ENCODE results near the gene PLCG2. TPM values are rescaled to one million over a fixed set of nuclear protein-coding genes. Genes with fewer than 3 reads are reported as not detected.
A peak's percentile ranks its signal among the peaks of the same experiment; 100 is the strongest.

The PLCG2 gene
- total RNA-seq, 1 experiment from 2014 or later, result 6.0 TPM

DNA sequence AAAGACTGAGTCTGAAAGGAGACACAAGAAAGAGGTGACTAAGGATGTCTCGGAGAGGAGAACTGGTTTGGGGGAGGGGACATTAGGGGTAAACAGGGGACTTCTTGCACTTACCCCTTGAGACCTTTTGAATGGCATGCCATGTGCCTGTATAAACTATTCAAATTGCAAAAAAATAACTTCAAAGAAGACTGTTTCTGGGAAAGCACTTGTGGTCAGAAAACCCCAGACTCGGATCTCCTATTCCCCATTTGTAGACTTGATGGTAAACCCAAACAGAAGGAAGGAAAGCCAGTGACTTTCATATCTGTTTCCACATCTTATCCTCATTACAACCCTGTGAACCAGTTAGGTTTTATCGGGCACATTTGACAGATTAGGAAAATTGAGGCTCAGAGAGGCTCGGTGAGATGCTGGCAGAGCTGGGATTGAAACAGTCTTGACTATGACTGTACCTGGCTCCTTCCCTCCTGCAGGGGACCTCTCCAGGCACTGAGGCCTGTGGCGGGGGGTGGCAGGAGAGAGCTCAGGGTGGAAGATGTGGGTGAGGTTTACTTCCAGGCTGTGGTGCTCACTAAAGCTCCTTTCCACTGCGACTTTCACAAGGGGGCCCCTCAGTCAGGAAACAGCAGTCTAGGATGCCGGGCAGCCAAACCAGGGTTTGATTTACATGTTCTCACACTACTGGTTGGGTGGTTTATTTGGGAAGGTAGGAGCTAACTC is 30.5 kb upstream of the PLCG2 start:
- no peak overlapping the region for H2AFZ ChIP-seq (ENCODE audit: low read length)
- H4K8ac ChIP-seq (replicated peaks; ENCODE audit: insufficient read length, low read depth, low read length), result no peak overlapping the region
- H2BK20ac ChIP-seq (ENCODE audit: low read depth, low read length, poor library complexity, severe bottlenecking), result no peak overlapping the region
- no peak overlapping the region for H2BK15ac ChIP-seq (ENCODE audit: low read depth, low read length)
- no peaks in the 10 kb centered on the region for H3K36me3 Mint-ChIP-seq (ENCODE audit: insufficient read depth in 1 of 3, low read depth in 3 of 3)
- peak overlapping the region; percentile 16 for H2BK120ac ChIP-seq (ENCODE audit: low read depth, low read length, poor library complexity, severe bottlenecking)
- no peak overlapping the region for H3K4me3 Mint-ChIP-seq
- no peaks in the 10 kb centered on the region for H3K4me1 ChIP-seq (ENCODE audit: insufficient read depth, low read length)
- H3K9me3 Mint-ChIP-seq, result no peaks in the 10 kb centered on the region; a peak in 1 of 5 replicates
- H4K20me1 ChIP-seq (ENCODE audit: control insufficient read depth, insufficient read depth, insufficient read length), result peaks cover 5% of the 10 kb centered on the region
- H3K27me3 ChIP-seq (ENCODE audit: insufficient read depth, low read length), result no peaks in the 10 kb centered on the region
- no peak overlapping the region for H3K23ac ChIP-seq (ENCODE audit: insufficient read length, low read depth, low read length)
- no peaks in the 10 kb centered on the region for H3K79me1 ChIP-seq (ENCODE audit: insufficient read depth, low read depth, low read length, poor library complexity, severe bottlenecking)
- peaks cover 11 to 19% of the 10 kb centered on the region in 2 experiments for H3K4me1 Mint-ChIP-seq
- no peaks in the 10 kb centered on the region for H3K9me3 ChIP-seq (ENCODE audit: control insufficient read depth, low read depth, low read length)
- no peak overlapping the region for H3K4me2 ChIP-seq (ENCODE audit: insufficient read depth, insufficient read length, low read length)
- TF ChIP-seq, protein P1, sequence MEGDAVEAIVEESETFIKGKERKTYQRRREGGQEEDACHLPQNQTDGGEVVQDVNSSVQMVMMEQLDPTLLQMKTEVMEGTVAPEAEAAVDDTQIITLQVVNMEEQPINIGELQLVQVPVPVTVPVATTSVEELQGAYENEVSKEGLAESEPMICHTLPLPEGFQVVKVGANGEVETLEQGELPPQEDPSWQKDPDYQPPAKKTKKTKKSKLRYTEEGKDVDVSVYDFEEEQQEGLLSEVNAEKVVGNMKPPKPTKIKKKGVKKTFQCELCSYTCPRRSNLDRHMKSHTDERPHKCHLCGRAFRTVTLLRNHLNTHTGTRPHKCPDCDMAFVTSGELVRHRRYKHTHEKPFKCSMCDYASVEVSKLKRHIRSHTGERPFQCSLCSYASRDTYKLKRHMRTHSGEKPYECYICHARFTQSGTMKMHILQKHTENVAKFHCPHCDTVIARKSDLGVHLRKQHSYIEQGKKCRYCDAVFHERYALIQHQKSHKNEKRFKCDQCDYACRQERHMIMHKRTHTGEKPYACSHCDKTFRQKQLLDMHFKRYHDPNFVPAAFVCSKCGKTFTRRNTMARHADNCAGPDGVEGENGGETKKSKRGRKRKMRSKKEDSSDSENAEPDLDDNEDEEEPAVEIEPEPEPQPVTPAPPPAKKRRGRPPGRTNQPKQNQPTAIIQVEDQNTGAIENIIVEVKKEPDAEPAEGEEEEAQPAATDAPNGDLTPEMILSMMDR (conservative IDR thresholded peaks at IDR 0.05), result peak; percentile 18; the same call in 1 of the 3 replicates
- no peak overlapping the region for H3K18ac ChIP-seq (ENCODE audit: insufficient read length, low read depth, low read length)
- no CpG with 5 or more reads among the region's 7 CpGs for WGBS (ENCODE audit: extremely low coverage, insufficient read length, low lambda C conversion rate)
- no peak overlapping the region for H3K4ac ChIP-seq (ENCODE audit: low read depth, low read length)
- H3T11ph ChIP-seq (ENCODE audit: low read length), result no peak overlapping the region
- H2BK5ac ChIP-seq (ENCODE audit: insufficient read length, low read length), result no peak overlapping the region
- H2AK5ac ChIP-seq (ENCODE audit: insufficient read length, low read length), result no peak overlapping the region
- DNase-seq, result no peak
- H3K27me3 Mint-ChIP-seq (ENCODE audit: low read depth), result peaks cover 13% of the 10 kb centered on the region
- no peaks in the 10 kb centered on the region for H3K79me2 ChIP-seq (ENCODE audit: insufficient read depth, low read length)
- H3K56ac ChIP-seq (ENCODE audit: insufficient read length, low read depth, low read length), result no peak overlapping the region
- no peak overlapping the region for H3K14ac ChIP-seq (ENCODE audit: insufficient read depth, low read length)
- H3K23me2 ChIP-seq (ENCODE audit: insufficient read length, low read depth, low read length, poor library complexity, severe bottlenecking), result peaks cover 9% of the 10 kb centered on the region
- no peak overlapping the region for H3K27ac ChIP-seq (ENCODE audit: insufficient read length, low read depth, low read length)
- H4K91ac ChIP-seq (ENCODE audit: insufficient read length, low read depth, low read length), result no peak overlapping the region
- H4K5ac ChIP-seq (ENCODE audit: insufficient read length, low read depth, low read length), result no peak overlapping the region
- 0 out of 7 replicates have a peak overlapping the region, but pooled peaks of 1 of the 3 experiments have one; percentile 19 for H3K27ac Mint-ChIP-seq
- no peak overlapping the region for H2BK12ac ChIP-seq (ENCODE audit: insufficient read length, low read depth, low read length)
- H3K9ac ChIP-seq (ENCODE audit: extremely low read depth, insufficient read length, low read length), result no peak overlapping the region
